Lung (tissue), 12 donors: ENCODE data around the gene CXCR6. TPM values are rescaled to one million over a fixed set of nuclear protein-coding genes. Genes with fewer than 3 reads are reported as not detected.

ENCODE experiments used
- ATAC-seq: fragments of 200-7000 bp; cut with Tn5 transposase; one replicate; pipeline ENCODE4 v1.9.1; 2020; ENCODE audit warnings: moderate number of reproducible peaks; ENCODE audit not compliant: insufficient read depth, low FRiP score
- DNase-seq, 3 donors: peaks; one replicate each; pipeline ENCODE4 v3.0.0-alpha.2; 2013 to 2017
- H3K27ac ChIP-seq, 2 donors: one replicate each; pipeline ENCODE4 v1.5.1; 2013; ENCODE audit warnings: mild to moderate bottlenecking in 2 of 2, moderate library complexity in 2 of 2, control low read depth in 1 of 2, inconsistent platforms in 1 of 2, low read depth in 1 of 2, low read length in 1 of 2
- H3K27me3 ChIP-seq, 3 donors: one replicate each; pipeline ENCODE4 v1.5.1; 2013; ENCODE audit warnings: low read length in 2 of 3; ENCODE audit not compliant: control insufficient read depth in 3 of 3, insufficient read depth in 3 of 3
- H3K36me3 ChIP-seq, 4 donors: one replicate each; pipeline ENCODE4 v1.5.1; 2013; ENCODE audit warnings: low read length in 4 of 4, mild to moderate bottlenecking in 1 of 4, moderate library complexity in 1 of 4; ENCODE audit not compliant: control insufficient read depth in 4 of 4, insufficient read depth in 4 of 4
- H3K4me1 ChIP-seq, 5 donors: one replicate each; pipeline ENCODE4 v1.5.1; 2013; ENCODE audit warnings: low read length in 5 of 5, mild to moderate bottlenecking in 2 of 5, moderate library complexity in 1 of 5; ENCODE audit not compliant: control insufficient read depth in 5 of 5, insufficient read depth in 5 of 5
- H3K4me3 ChIP-seq: one replicate; pipeline ENCODE4 v1.5.1; 2013; ENCODE audit warnings: mild to moderate bottlenecking, control low read depth, moderate library complexity
- H3K9ac ChIP-seq, 2 donors: one replicate each; pipeline ENCODE4 v1.5.1; 2013; ENCODE audit warnings: low read length in 2 of 2, control low read depth in 1 of 2; ENCODE audit not compliant: insufficient read depth in 1 of 2
- H3K9me3 ChIP-seq, 4 donors: one replicate each; pipeline ENCODE4 v1.5.1; 2013; ENCODE audit warnings: low read length in 3 of 4, mild to moderate bottlenecking in 1 of 4, moderate library complexity in 1 of 4; ENCODE audit not compliant: control insufficient read depth in 4 of 4, insufficient read depth in 3 of 4
- WGBS, 2 donors: extraction: QIAGEN DNeasy Blood & Tissue Kit; methylation state at CpG; one replicate each; pipeline ENCODE4 v1.1.7; 2013; 5-methylcytosine and 5-hydroxymethylcytosine counted together
- polyA plus RNA-seq, 2 donors: library from polyadenylated mRNA; stranded (reverse); fragments of 200-250 nt; gene quantifications; one replicate each; pipeline ENCODE4 v1.2.1, GENCODE V29; 2013
- total RNA-seq, 2 donors: library from RNA; depleted of rRNA in 1 of 2; stranded (reverse); fragments of >200 nt in 1 of 2; gene quantifications; one replicate each; pipeline ENCODE4 v1.2.1, GENCODE V29; 2014 to 2021
- TF ChIP-seq, protein P1 (sequence below): IDR thresholded peaks from 2 replicates; pipeline ENCODE4 v1.5.1; 2012; ENCODE audit warnings: mild to moderate bottlenecking; ENCODE audit errors: control extremely low read depth, extremely low read depth
- donor health status: control.
- donor health status: control.
- donor health status: Bipolar disorder and iron deficiency.
- donor health status: healthy.
- donor health status: DM: yes; HTN: yes; CAD: no.

Gene CXCR6
- total and polyA plus RNA-seq, 4 donors = 1.0 to 4.3 (median 2.0) TPM

DNA sequence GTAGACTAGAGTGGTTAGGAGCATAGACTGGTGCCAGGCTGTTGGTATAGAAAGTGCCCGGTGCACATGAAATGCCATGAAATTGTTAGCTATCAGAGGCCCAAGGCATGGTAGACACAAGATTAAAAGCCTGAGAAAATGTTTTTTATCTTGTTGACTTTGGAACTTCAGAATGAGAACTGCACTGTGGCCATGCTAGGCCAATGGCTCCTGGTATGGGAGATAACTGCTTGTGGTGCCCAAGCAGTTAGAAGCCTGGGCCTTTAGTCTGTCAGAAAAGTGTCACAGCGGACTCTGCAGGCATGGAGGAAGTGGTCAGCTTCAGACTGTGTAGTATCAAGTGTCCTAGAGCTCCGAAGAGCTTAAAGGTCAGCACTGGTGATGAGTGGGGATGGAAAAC is 40.5 kb downstream of the CXCR6 start:
- ATAC-seq = no peak
- no peak for DNase-seq
- no peaks in the 10 kb centered on the region for H3K27me3 ChIP-seq
- no peaks in the 10 kb centered on the region for H3K9me3 ChIP-seq
- peak overlapping the region in 1 of 2 donors; percentile 84 for H3K27ac ChIP-seq
- peaks cover 15 to 38% (median 25%) of the 10 kb centered on the region in 4 donors for H3K36me3 ChIP-seq
- TF ChIP-seq, protein P1, sequence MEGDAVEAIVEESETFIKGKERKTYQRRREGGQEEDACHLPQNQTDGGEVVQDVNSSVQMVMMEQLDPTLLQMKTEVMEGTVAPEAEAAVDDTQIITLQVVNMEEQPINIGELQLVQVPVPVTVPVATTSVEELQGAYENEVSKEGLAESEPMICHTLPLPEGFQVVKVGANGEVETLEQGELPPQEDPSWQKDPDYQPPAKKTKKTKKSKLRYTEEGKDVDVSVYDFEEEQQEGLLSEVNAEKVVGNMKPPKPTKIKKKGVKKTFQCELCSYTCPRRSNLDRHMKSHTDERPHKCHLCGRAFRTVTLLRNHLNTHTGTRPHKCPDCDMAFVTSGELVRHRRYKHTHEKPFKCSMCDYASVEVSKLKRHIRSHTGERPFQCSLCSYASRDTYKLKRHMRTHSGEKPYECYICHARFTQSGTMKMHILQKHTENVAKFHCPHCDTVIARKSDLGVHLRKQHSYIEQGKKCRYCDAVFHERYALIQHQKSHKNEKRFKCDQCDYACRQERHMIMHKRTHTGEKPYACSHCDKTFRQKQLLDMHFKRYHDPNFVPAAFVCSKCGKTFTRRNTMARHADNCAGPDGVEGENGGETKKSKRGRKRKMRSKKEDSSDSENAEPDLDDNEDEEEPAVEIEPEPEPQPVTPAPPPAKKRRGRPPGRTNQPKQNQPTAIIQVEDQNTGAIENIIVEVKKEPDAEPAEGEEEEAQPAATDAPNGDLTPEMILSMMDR = no peak
- no peak overlapping the region for H3K4me3 ChIP-seq
- 86 to 90% methylated on average over 3 of the region's 3 CpGs for WGBS, 2 donors
- H3K9ac ChIP-seq = no peak overlapping the region
- peaks cover 28 to 45% (median 37%) of the 10 kb centered on the region in 5 donors for H3K4me1 ChIP-seq

DNA sequence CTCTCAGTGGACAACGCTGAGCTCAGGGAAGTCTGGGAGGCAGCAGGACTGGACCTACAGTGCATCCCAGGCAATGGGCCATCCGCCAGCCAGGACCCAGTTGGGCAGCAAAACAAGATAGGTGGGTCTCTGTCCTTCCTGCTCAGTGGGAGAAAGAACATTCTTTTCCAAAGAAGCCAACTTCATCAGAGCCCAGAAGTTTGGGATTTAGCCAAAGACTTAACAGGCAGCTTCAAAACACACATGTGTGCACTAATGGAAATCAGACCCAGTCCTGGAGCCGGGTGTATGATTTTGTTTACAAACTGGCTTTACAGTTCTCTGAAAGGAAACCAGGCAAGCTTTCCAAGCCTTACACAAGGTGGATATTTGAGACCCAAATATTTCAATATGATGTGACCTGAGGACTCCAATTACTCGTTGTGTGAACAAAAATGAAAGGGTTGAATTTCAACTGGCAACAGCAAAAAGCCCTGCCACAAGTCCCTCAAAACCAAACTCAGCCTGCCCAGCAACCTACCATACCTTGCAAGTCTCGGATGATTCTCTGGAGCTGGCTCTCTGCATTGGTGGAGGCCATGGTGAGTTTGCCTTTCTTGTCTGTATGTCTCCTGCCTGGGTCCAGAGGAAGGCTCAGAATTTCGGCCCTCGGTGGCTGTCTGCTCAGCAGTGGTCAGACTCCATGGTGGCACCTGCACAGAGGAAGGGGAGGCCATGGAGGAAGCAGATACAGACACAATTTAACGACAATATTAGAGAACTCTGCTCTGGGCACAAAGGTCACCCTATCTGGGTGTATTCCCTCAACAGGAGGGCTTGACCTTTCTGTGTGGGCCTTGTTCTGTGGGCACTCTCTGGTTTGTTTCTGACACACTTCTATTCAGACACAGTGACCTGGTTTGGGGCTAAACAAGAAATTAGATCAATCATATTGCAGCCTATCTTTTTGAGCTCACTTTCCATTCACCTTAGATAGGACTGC is 41.4 kb downstream of the CXCR6 start:
- H3K9me3 ChIP-seq = no peaks in the 10 kb centered on the region
- H3K9ac ChIP-seq = no peak overlapping the region
- H3K27me3 ChIP-seq = no peaks in the 10 kb centered on the region
- whole genome bisulfite sequencing, 2 donors = 81 to 89% methylated on average over 8 of the region's 8 CpGs
- peaks cover 28 to 47% (median 38%) of the 10 kb centered on the region in 5 donors for H3K4me1 ChIP-seq
- ATAC-seq (no peak), DNase-seq (peak in 2 of 3 donors; percentile 48 to 50)
- peak overlapping the region; percentile 84 to 94 for H3K27ac ChIP-seq
- H3K36me3 ChIP-seq = peaks cover 11 to 32% (median 20%) of the 10 kb centered on the region in 4 donors
- no peak overlapping the region for H3K4me3 ChIP-seq
- TF ChIP-seq, protein P1 = no peak

DNA sequence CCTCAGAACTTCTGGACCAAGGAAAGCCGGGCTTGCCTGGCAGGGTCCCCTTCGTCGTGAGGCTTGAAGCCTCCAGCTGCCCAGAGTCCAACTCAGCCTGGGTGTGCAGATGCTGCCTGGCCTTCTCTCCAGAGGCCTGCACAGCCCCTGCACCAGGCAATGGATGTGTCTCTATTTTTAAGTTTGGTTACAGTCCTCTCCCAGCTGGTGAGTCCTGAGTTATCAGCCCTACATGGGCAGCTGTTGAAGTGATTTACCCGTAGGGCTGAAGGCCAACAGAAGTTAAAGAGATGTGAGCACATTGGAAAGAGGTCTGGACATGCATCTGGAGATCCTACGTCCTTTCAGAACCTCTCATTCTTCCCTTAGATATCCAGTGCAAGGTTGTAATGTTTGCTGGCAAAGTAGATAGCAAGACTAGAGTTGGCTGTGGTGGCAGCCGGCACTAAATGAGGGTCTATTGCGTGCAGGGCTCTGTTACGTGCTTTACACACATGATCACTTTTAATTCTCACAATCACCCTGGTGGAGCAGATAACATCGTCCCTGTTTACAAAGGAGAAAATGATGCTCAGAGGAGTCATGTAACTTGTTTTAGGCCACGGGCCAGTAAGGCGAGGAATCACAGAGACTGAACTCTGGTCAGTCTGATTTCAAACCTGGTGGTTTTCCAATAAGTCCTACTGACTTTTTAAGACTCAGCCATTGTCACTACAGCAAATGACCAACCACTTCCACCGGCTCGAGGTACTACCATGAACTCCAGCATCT is 42.5 kb downstream of the CXCR6 start:
- 82 to 87% methylated on average over 13 of the region's 13 CpGs for WGBS, 2 donors
- ATAC-seq (no peak), DNase-seq (peak in 2 of 3 donors; percentile 55 to 59)
- H3K27ac ChIP-seq = peak overlapping the region; percentile 84 to 94
- H3K4me3 ChIP-seq = no peak overlapping the region
- H3K27me3 ChIP-seq = no peaks in the 10 kb centered on the region
- no peak overlapping the region for H3K9ac ChIP-seq
- no peaks in the 10 kb centered on the region for H3K9me3 ChIP-seq
- peaks cover 28 to 53% (median 38%) of the 10 kb centered on the region in 5 donors for H3K4me1 ChIP-seq
- TF ChIP-seq, protein P1 = no peak
- H3K36me3 ChIP-seq = peaks cover 9 to 28% (median 20%) of the 10 kb centered on the region in 4 donors
